GM23248 (cell line): ENCODE results near the gene TBC1D3B.

Experiments
- EZH2 ChIP-seq: fragments of 200-600 bp; sonication (generic); IDR thresholded peaks from 2 replicates; pipeline ENCODE4 v1.6.1; 2018; ENCODE audit warnings: antibody characterized with exemption, mild to moderate bottlenecking; ENCODE audit not compliant: insufficient read depth, poor library complexity, severe bottlenecking
- EZH2phosphoT487 ChIP-seq: fragments of 200-600 bp; sonication (generic); IDR thresholded peaks from 2 replicates; pipeline ENCODE4 v1.6.1; 2018; ENCODE audit warnings: antibody characterized with exemption, moderate library complexity, mild to moderate bottlenecking, low read depth; ENCODE audit not compliant: insufficient read depth

DNA sequence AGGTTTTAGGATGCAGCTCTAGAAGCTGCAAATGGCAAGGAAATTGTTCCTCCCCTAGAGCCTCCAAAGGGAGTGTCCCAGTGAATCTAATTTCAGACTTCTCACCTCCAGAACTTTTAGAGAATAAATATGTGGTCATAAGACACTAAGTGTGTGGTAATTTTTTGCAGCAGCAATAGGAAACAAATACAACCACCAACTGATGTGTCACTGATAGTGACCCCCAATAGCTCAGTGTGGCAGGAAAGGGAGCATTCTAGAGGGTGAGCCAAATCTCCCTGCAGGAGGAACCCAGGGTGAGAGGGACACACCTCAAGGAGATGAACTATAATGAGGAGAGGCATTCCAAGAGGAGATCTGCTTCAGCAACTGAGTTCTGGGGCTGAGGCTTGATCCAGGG is 38.5 kb upstream of the TBC1D3B start:
- TF ChIP-seq EZH2 (no peak), EZH2phosphoT487 (no peak)
